ENCODE results near the gene GPR156. TPM values are rescaled to one million over a fixed set of nuclear protein-coding genes. Genes with fewer than 3 reads are reported as not detected.
"Not testable (repeated sequence)": the region's sequence is repeated elsewhere in the genome, so short reads cannot be mapped to it uniquely, and the experiment has no call there.

The GPR156 gene
- total and polyA plus RNA-seq, 9 of the 15 experiments (the other 6 are each of a cell fraction or from before 2014, with no cell fraction given) = 0.07 to 0.14 (median 0.12) TPM; not detected in 5

- no TSS peak for BruUV-seq (replicated peaks)
- no peaks in the 10 kb centered on the region for H4K20me1 ChIP-seq (replicated peaks; ENCODE audit: control insufficient read depth, insufficient read depth, low read length)
- no peak overlapping the region for H3K27ac ChIP-seq (ENCODE audit: extremely low read depth, low read depth, low read length)
- in situ Hi-C loops (cut with MboI) = no loop called here
- ATAC-seq (no peak), DNase-seq (ENCODE audit: extremely low read depth in 1 of 4, low spot score in 3 of 4) (no peak), FAIRE-seq (no peak)
- H3K9me1 ChIP-seq (ENCODE audit: control insufficient read depth, insufficient read depth, low read length) = no peaks in the 10 kb centered on the region
- TF ChIP-seq L3MBTL2 (IDR thresholded peaks at IDR 0.05) (no peak), CCNT2 (IDR thresholded peaks at IDR 0.05; ENCODE audit: borderline replicate concordance, extremely low read depth, insufficient read length, low read depth, low read length) (no peak), RBM34 (IDR thresholded peaks at IDR 0.05; ENCODE audit: borderline replicate concordance, insufficient read depth, low read length) (no peak), RAD21 (CRISPR knock-in tag; conservative IDR thresholded peaks at IDR 0.05 in 1 of 2, IDR thresholded peaks at IDR 0.05 in 1 of 2) (no peak), RBBP5 (IDR thresholded peaks at IDR 0.05; ENCODE audit: borderline replicate concordance, insufficient read depth, low read length, poor library complexity, severe bottlenecking) (no peak)
- intact Hi-C loops (cut with micrococcal nuclease) = no loop called here
- no peaks in the 10 kb centered on the region for H3K9me3 ChIP-seq (replicated peaks; ENCODE audit: control insufficient read depth, insufficient read depth, low read depth, low read length)
- no peak overlapping the region for H3K4me3 ChIP-seq
- no peak overlapping the region for H3K4me2 ChIP-seq (ENCODE audit: insufficient read depth, low read length)
- H3K9ac ChIP-seq (ENCODE audit: insufficient read depth in 1 of 2, low read depth in 2 of 2, low read length in 2 of 2) = no peak overlapping the region
- 0 out of 5 replicates have a peak, but pooled peaks cover 0 to 4% of the 10 kb centered on the region in 2 experiments for H3K27me3 ChIP-seq (ENCODE audit: control insufficient read depth in 2 of 2, insufficient read depth in 2 of 2, low read length in 2 of 2)
- ChIA-PET POLR2A (no interaction called here), CTCF (ENCODE audit: low intra/inter-chr PET ratio) (no interaction called here)
- no peak overlapping the region for H2AFZ ChIP-seq (ENCODE audit: low read depth, low read length)
- H3K36me3 ChIP-seq (ENCODE audit: control insufficient read depth, insufficient read depth, low read length) = no peaks in the 10 kb centered on the region
- H3K79me2 ChIP-seq (ENCODE audit: control insufficient read depth, insufficient read depth, low read length) = no peaks in the 10 kb centered on the region
- no peaks in the 10 kb centered on the region for H3K4me1 ChIP-seq (replicated peaks in 1 of 2; ENCODE audit: control insufficient read depth in 2 of 2, insufficient read depth in 2 of 2, low read length in 2 of 2)
Observed at GRCh38 chr3:120298996-120299395, 14.0 kb upstream of the GPR156 start.

GRCh38 chr3:120291552-120291951 lies 6.5 kb upstream of the GPR156 start:
- FAIRE-seq; H3K36me3 ChIP-seq (ENCODE audit: control insufficient read depth, insufficient read depth, low read length); H3K27ac ChIP-seq (ENCODE audit: extremely low read depth, low read depth, low read length); BruUV-seq (replicated peaks); POLR2A ChIA-PET; H3K4me2 ChIP-seq (ENCODE audit: insufficient read depth, low read length); H3K4me1 ChIP-seq (replicated peaks in 1 of 2; ENCODE audit: control insufficient read depth in 2 of 2, insufficient read depth in 2 of 2, low read length in 2 of 2); H3K79me2 ChIP-seq (ENCODE audit: control insufficient read depth, insufficient read depth, low read length); H3K9ac ChIP-seq (ENCODE audit: insufficient read depth in 1 of 2, low read depth in 2 of 2, low read length in 2 of 2); H2AFZ ChIP-seq (ENCODE audit: low read depth, low read length); H3K9me3 ChIP-seq (replicated peaks; ENCODE audit: control insufficient read depth, insufficient read depth, low read depth, low read length); ATAC-seq; CTCF ChIA-PET (ENCODE audit: low intra/inter-chr PET ratio); H3K4me3 ChIP-seq; H3K9me1 ChIP-seq (ENCODE audit: control insufficient read depth, insufficient read depth, low read length); H4K20me1 ChIP-seq (replicated peaks; ENCODE audit: control insufficient read depth, insufficient read depth, low read length); intact Hi-C loops (cut with micrococcal nuclease); DNase-seq (ENCODE audit: extremely low read depth in 1 of 4, low spot score in 3 of 4); in situ Hi-C loops (cut with MboI): not testable (repeated sequence)
- H3K27me3 ChIP-seq (ENCODE audit: control insufficient read depth in 2 of 2, insufficient read depth in 2 of 2, low read length in 2 of 2) = peaks cover 0 to 12% of the 10 kb centered on the region in 2 experiments; a peak in 3 of 5 replicates
- 0% methylated on average over 2 of the region's 2 CpGs for WGBS (ENCODE audit: insufficient coverage, low coverage, missing lambda C conversion rate)

Data from K562 (cell line).